CD14-positive monocyte (primary cell): ENCODE measurements around the gene ADAT1. TPM values are rescaled to one million over a fixed set of nuclear protein-coding genes. Genes with fewer than 3 reads are reported as not detected.
A peak's percentile ranks its signal among the peaks of the same experiment; 100 is the strongest.

Source experiments
- DNase-seq, 3 donors: peaks; one replicate each; pipeline ENCODE4 v3.0.0-alpha.2; 2011 to 2022
- H2AFZ ChIP-seq: 2 replicates; pipeline ENCODE4 v1.6.0; 2012; ENCODE audit warnings: mild to moderate bottlenecking, low read depth, low read length, inconsistent platforms; ENCODE audit not compliant: insufficient read depth, poor library complexity, severe bottlenecking
- H3K27ac ChIP-seq, 2 donors: 1 replicate in 1 of 2; 2 replicates in 1 of 2; pipeline ENCODE4 v1.5.1; 2012 to 2013; ENCODE audit warnings: low read length in 2 of 2, control low read depth in 1 of 2, inconsistent platforms in 1 of 2, low read depth in 1 of 2, mild to moderate bottlenecking in 1 of 2
- H3K27me3 ChIP-seq, 2 donors: one replicate each; pipeline versions ENCODE4 v1.6.0 to v1.6.1; 2011 to 2013; ENCODE audit warnings: low read length in 2 of 2; ENCODE audit not compliant: control insufficient read depth in 2 of 2, insufficient read depth in 2 of 2
- H3K36me3 ChIP-seq, 2 donors: replicated peaks in 1 of 2; 1 replicate in 1 of 2; 2 replicates in 1 of 2; pipeline versions ENCODE4 v1.5.1 to v1.6.1; 2012 to 2013; ENCODE audit warnings: low read length in 2 of 2, control low read depth in 1 of 2, inconsistent platforms in 1 of 2, mild to moderate bottlenecking in 1 of 2; ENCODE audit not compliant: insufficient read depth in 2 of 2, control insufficient read depth in 1 of 2
- H3K4me1 ChIP-seq, 2 donors: 1 replicate in 1 of 2; 2 replicates in 1 of 2; pipeline versions ENCODE4 v1.5.1 to v1.6.1; 2012 to 2013; ENCODE audit warnings: low read length in 2 of 2, control low read depth in 1 of 2, inconsistent platforms in 1 of 2, mild to moderate bottlenecking in 1 of 2, moderate library complexity in 1 of 2; ENCODE audit not compliant: insufficient read depth in 2 of 2, control insufficient read depth in 1 of 2
- H3K4me2 ChIP-seq: replicated peaks from 2 replicates; pipeline ENCODE3; 2012; ENCODE audit warnings: low read length, moderate library complexity, mild to moderate bottlenecking; ENCODE audit not compliant: poor library complexity, severe bottlenecking; ENCODE audit errors: extremely low read depth
- H3K4me3 ChIP-seq, 3 experiments: fragments of 200-600 bp in 1 of 3; sonication (generic) in 1 of 3; replicated peaks in 1 of 3; 1 replicate in 2 of 3; 2 replicates in 1 of 3; pipeline ENCODE4 v1.5.1; 2011 to 2013; ENCODE audit warnings: low read length in 3 of 3, mild to moderate bottlenecking in 3 of 3, control low read depth in 2 of 3, low read depth in 2 of 3, inconsistent platforms in 1 of 3, moderate library complexity in 1 of 3
- H3K79me2 ChIP-seq: 2 replicates; pipeline ENCODE4 v1.6.0; 2012; ENCODE audit warnings: mild to moderate bottlenecking, control low read depth, inconsistent platforms, low read length, moderate library complexity; ENCODE audit not compliant: insufficient read depth
- H3K9ac ChIP-seq: 2 replicates; pipeline ENCODE4 v1.6.0; 2017; ENCODE audit warnings: low read length, mild to moderate bottlenecking; ENCODE audit not compliant: insufficient read depth, poor library complexity, severe bottlenecking
- H3K9me3 ChIP-seq, 2 donors: replicated peaks in 1 of 2; 1 replicate in 1 of 2; 2 replicates in 1 of 2; pipeline versions ENCODE4 v1.5.1 to v1.6.1; 2012 to 2013; ENCODE audit warnings: low read length in 2 of 2, control low read depth in 1 of 2; ENCODE audit not compliant: control insufficient read depth in 1 of 2, insufficient read depth in 1 of 2
- H4K20me1 ChIP-seq: 2 replicates; pipeline ENCODE4 v1.6.0; 2012; ENCODE audit warnings: mild to moderate bottlenecking, low read length, control low read depth, moderate library complexity; ENCODE audit not compliant: insufficient read depth
- H3K27ac Mint-ChIP-seq, 7 donors: one replicate each; pipeline ENCODE4 v1.8.0; 2020; ENCODE audit warnings: mild to moderate bottlenecking in 7 of 7, mixed read lengths in 7 of 7, moderate library complexity in 6 of 7, inconsistent platforms in 2 of 7
- H3K27me3 Mint-ChIP-seq, 3 donors: one replicate each; pipeline ENCODE4 v1.8.0; 2021 to 2022; ENCODE audit warnings: low read depth in 3 of 3, mild to moderate bottlenecking in 3 of 3, mixed read lengths in 3 of 3, moderate library complexity in 3 of 3, inconsistent platforms in 1 of 3
- H3K36me3 Mint-ChIP-seq, 2 donors: one replicate each; pipeline ENCODE4 v1.8.0; 2020; ENCODE audit warnings: mixed read lengths in 2 of 2, inconsistent platforms in 1 of 2, mild to moderate bottlenecking in 1 of 2
- H3K4me1 Mint-ChIP-seq: one replicate; pipeline ENCODE4 v1.8.0; 2020; ENCODE audit warnings: mild to moderate bottlenecking, mixed read lengths
- H3K4me3 Mint-ChIP-seq, 2 donors: one replicate each; pipeline ENCODE4 v1.8.0; 2020; ENCODE audit warnings: mild to moderate bottlenecking in 2 of 2, mixed read lengths in 2 of 2, moderate library complexity in 1 of 2
- H3K9me3 Mint-ChIP-seq, 7 donors: one replicate each; pipeline ENCODE4 v1.8.0; 2020 to 2022; ENCODE audit warnings: mixed read lengths in 7 of 7, mild to moderate bottlenecking in 6 of 7, moderate library complexity in 6 of 7, inconsistent platforms in 2 of 7
- CTCF ChIP-seq: fragments of 200-600 bp; IDR thresholded peaks from one replicate; pipeline ENCODE4 v1.8.0; 2022; ENCODE audit warnings: antibody characterized with exemption, mild to moderate bottlenecking
- WGBS: methylation state at CpG from one replicate; pipeline ENCODE4 v1.1.5; 2013; ENCODE audit warnings: missing lambda C conversion rate; ENCODE audit not compliant: insufficient coverage; 5-methylcytosine and 5-hydroxymethylcytosine counted together
- intact Hi-C, 2 donors: fragments of 100-400 bp; cut with micrococcal nuclease; formaldehyde crosslinking; loops; one replicate each; pipeline versions ENCODE4 v1.15.0 to v1.15.1; 2023
- polyA plus RNA-seq, 3 donors: library from polyadenylated mRNA; depleted of rRNA in 1 of 3; unstranded in 2 of 3; stranded (reverse) in 1 of 3; fragments of 300-500 nt in 2 of 3; fragments of >200 nt in 1 of 3; fragmentation: Illumina TruSeq in 2 of 3; gene quantifications; 1 replicate in 2 of 3; 2 replicates in 1 of 3; pipeline ENCODE4 v1.2.3, GENCODE V29; 2012 to 2021

Gene ADAT1
- polyA plus RNA-seq, 3 donors = 16.8 to 18.9 (median 17.8) TPM

DNA sequence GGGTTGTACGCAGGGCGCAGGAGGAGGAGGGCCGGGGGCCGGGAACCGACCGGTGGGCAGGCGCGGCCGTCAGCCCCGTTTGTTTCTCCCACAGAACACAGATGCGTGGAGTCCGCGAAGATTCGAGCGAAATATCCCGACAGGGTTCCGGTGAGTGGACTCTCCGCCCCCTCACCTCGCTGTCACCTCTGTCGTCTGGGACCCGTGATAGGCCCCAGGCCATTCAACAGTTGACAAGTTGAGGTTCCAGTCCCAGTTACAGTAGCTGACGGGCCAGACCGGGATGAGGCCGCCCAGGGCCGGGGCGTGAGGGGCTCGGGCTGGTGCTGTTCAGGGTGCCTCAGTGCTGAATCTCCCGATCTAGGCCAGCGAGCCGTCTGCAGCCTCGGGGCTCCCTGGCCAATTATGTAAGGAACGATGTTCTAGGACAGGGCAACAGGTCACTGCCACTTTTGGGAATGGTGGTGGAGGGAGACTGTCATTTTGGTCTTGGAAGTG lies 56.3 kb downstream of the ADAT1 start:
- H2AFZ ChIP-seq = peak overlapping the region; percentile 89

More for the DNA sequence above, 56.3 kb downstream of the ADAT1 start:
- Histone ChIP-seq H4K20me1 (peaks cover 52% of the 10 kb centered on the region), H3K27ac (peak overlapping the region in 1 of 2 donors; percentile 93), H3K27me3 (peaks cover 3 to 8% of the 10 kb centered on the region in 2 donors), H3K4me2 (peak overlapping the region; percentile 97), H3K36me3 (peaks cover 16 to 40% of the 10 kb centered on the region in 2 donors), H3K9me3 (no peaks in the 10 kb centered on the region), H3K79me2 (peaks cover 31% of the 10 kb centered on the region), H3K9ac (peak overlapping the region; percentile 86), H3K4me3 (peak overlapping the region; percentile 76 to 92 (median 87)), H3K4me1 (peaks cover 39 to 47% of the 10 kb centered on the region in 2 donors)
- intact Hi-C loops = loop anchor here (5.0 kb wide), 5 partner anchors 50 to 1625 kb away; partner anchors contain the start of genes ADAT1 (in 2 of the 2), CFDP1 (in 2 of the 2), MON1B (in 1 of the 2) and TMEM170A (in 1 of the 2)
- H3K36me3 Mint-ChIP-seq = peaks cover 28 to 32% of the 10 kb centered on the region in 2 donors
- H3K4me1 Mint-ChIP-seq = peaks cover 54% of the 10 kb centered on the region
- H3K4me3 Mint-ChIP-seq = peak overlapping the region; percentile 98 to 100
- WGBS = 4% methylated on average over 31 of the region's 32 CpGs
- peaks cover 0 to 2% (median 0%) of the 10 kb centered on the region in 7 donors for H3K9me3 Mint-ChIP-seq
- peaks cover 10 to 13% (median 13%) of the 10 kb centered on the region in 3 donors for H3K27me3 Mint-ChIP-seq
- H3K27ac Mint-ChIP-seq = peak overlapping the region; percentile 13 to 100 (median 81)
- DNase-seq = no peak
- no peak for TF ChIP-seq CTCF
